Esophagus muscularis mucosa (tissue), 4 donors: ENCODE data around the gene FURIN. TPM values are rescaled to one million over a fixed set of nuclear protein-coding genes. Genes with fewer than 3 reads are reported as not detected.

Experiments
- DNase-seq: peaks from one replicate; pipeline ENCODE4 v3.0.0-alpha.2; 2017; ENCODE audit errors: extremely low spot score
- H3K27ac ChIP-seq, 4 donors: fragments of 200-600 bp; sonication (generic); replicated peaks in 1 of 4; 1 replicate in 3 of 4; 2 replicates in 1 of 4; pipeline ENCODE4 v1.5.1; 2016 to 2019; ENCODE audit warnings: mild to moderate bottlenecking in 1 of 4
- H3K27me3 ChIP-seq, 4 donors: fragments of 200-600 bp; sonication (generic); one replicate each; pipeline versions ENCODE4 v1.5.1 to v1.6.0; 2016 to 2019
- H3K36me3 ChIP-seq, 4 donors: fragments of 200-600 bp; sonication (generic); one replicate each; pipeline ENCODE4 v1.5.1; 2016 to 2019
- H3K4me1 ChIP-seq, 4 donors: fragments of 200-600 bp; sonication (generic); one replicate each; pipeline ENCODE4 v1.5.1; 2016 to 2019
- H3K4me3 ChIP-seq, 4 donors: fragments of 200-600 bp; sonication (generic); 1 replicate in 2 of 4; 2 replicates in 2 of 4; pipeline ENCODE4 v1.5.1; 2016 to 2019; ENCODE audit warnings: mild to moderate bottlenecking in 4 of 4, moderate library complexity in 1 of 4
- H3K9me3 ChIP-seq, 4 donors: fragments of 200-600 bp; sonication (generic); 1 replicate in 3 of 4; 2 replicates in 1 of 4; pipeline ENCODE4 v1.5.1; 2016 to 2019
- EP300 ChIP-seq: sonication (generic); formaldehyde crosslinking; IDR thresholded peaks from one replicate; pipeline ENCODE4 v1.6.1; 2017; ENCODE audit warnings: antibody characterized with exemption
- POLR2A ChIP-seq: fragments of 450-650 bp; IDR thresholded peaks from one replicate; pipeline ENCODE4 v1.6.1; 2017; ENCODE audit warnings: antibody characterized with exemption, moderate library complexity, mild to moderate bottlenecking, low read depth
- POLR2AphosphoS5 ChIP-seq, 2 donors: sonication (generic); formaldehyde crosslinking; IDR thresholded peaks; one replicate each; pipeline ENCODE4 v1.6.1; 2017; ENCODE audit warnings: antibody characterized with exemption in 2 of 2
- WGBS: methylation state at CpG from one replicate; pipeline ENCODE4 v1.1.5; 2018; 5-methylcytosine and 5-hydroxymethylcytosine counted together
- intact Hi-C: fragments of 100-400 bp; cut with DNase I; formaldehyde crosslinking; loops from one replicate; pipeline ENCODE4 v1.15.1; 2023
- total RNA-seq, 4 donors: library from RNA; depleted of rRNA; stranded (reverse); fragments of >200 nt; gene quantifications; one replicate each; pipeline versions ENCODE4 v1.1.0 to v1.2.1, GENCODE V29; 2016
- TF ChIP-seq, protein P1 (sequence below), 3 experiments: fragments of 200-600 bp in 2 of 3; fragments of 450-650 bp in 1 of 3; sonication (generic) in 2 of 3; IDR thresholded peaks; one replicate each; pipeline ENCODE4 v1.5.1; 2017 to 2019; ENCODE audit warnings: antibody characterized with exemption in 3 of 3, mild to moderate bottlenecking in 2 of 3, moderate library complexity in 1 of 3

FURIN gene
- total RNA-seq, 4 donors from 2014 or later, result 39.0 to 84.0 (median 80.3) TPM

DNA sequence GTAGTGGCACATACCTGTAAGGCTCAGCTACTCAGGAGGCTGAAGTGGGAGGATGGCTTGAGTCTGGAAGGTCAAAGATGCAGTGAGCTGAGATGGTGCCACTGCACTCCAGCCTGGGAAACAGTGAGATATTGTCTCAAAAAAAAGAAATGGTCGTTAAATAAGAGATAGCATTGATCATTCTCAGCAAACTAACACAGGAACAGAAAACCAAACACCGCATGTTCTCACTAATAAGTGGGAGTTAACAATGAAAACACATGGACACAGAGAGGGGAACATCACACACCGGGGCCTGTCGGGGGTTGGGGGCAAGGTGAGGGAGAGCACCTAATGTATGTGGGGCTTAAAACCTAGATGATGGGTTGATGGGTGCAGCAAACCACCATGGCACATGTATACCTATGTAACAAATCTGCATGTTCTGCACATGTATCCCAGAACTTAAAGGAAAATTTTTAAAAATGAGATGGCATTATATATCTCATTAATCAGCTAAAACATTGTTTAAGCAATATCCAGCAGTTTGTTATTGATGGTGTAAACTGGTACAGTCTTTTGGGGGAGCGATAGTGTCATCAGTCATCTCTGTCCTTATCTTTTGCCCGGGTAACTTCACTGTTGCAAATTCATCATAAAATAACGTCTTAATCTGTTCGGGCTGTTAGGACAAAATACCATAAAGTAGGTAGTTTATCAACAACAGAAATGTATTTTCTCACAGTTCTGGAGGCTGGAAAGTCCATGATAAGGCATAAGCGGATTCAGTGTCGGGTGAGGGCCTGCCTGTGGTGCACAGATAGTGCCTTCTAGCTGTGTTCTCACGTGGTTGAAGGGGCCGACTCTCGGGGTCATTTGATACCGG, 33.0 kb downstream of the FURIN start:
- no peaks in the 10 kb centered on the region for H3K9me3 ChIP-seq
- TF ChIP-seq POLR2AphosphoS5 (IDR thresholded peaks at IDR 0.05) (no peak), POLR2A (no peak), EP300 (no peak)
- TF ChIP-seq, protein P1, sequence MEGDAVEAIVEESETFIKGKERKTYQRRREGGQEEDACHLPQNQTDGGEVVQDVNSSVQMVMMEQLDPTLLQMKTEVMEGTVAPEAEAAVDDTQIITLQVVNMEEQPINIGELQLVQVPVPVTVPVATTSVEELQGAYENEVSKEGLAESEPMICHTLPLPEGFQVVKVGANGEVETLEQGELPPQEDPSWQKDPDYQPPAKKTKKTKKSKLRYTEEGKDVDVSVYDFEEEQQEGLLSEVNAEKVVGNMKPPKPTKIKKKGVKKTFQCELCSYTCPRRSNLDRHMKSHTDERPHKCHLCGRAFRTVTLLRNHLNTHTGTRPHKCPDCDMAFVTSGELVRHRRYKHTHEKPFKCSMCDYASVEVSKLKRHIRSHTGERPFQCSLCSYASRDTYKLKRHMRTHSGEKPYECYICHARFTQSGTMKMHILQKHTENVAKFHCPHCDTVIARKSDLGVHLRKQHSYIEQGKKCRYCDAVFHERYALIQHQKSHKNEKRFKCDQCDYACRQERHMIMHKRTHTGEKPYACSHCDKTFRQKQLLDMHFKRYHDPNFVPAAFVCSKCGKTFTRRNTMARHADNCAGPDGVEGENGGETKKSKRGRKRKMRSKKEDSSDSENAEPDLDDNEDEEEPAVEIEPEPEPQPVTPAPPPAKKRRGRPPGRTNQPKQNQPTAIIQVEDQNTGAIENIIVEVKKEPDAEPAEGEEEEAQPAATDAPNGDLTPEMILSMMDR (IDR thresholded peaks at IDR 0.05), result no peak
- no peak for DNase-seq
- peak overlapping the region; percentile 90 to 97 (median 96) for H3K27ac ChIP-seq
- H3K36me3 ChIP-seq, result peaks cover 15 to 18% (median 17%) of the 10 kb centered on the region in 4 donors
- WGBS, result 60% methylated on average over 14 of the region's 14 CpGs
- peak overlapping the region; percentile 73 to 96 (median 86) for H3K4me3 ChIP-seq
- H3K4me1 ChIP-seq, result peaks cover 14 to 35% (median 30%) of the 10 kb centered on the region in 4 donors
- no peaks in the 10 kb centered on the region for H3K27me3 ChIP-seq
- intact Hi-C loops, result loop anchor here (1.0 kb wide), 2 partner anchors 27 to 31 kb away; partner anchors contain the start of gene HDDC3

DNA sequence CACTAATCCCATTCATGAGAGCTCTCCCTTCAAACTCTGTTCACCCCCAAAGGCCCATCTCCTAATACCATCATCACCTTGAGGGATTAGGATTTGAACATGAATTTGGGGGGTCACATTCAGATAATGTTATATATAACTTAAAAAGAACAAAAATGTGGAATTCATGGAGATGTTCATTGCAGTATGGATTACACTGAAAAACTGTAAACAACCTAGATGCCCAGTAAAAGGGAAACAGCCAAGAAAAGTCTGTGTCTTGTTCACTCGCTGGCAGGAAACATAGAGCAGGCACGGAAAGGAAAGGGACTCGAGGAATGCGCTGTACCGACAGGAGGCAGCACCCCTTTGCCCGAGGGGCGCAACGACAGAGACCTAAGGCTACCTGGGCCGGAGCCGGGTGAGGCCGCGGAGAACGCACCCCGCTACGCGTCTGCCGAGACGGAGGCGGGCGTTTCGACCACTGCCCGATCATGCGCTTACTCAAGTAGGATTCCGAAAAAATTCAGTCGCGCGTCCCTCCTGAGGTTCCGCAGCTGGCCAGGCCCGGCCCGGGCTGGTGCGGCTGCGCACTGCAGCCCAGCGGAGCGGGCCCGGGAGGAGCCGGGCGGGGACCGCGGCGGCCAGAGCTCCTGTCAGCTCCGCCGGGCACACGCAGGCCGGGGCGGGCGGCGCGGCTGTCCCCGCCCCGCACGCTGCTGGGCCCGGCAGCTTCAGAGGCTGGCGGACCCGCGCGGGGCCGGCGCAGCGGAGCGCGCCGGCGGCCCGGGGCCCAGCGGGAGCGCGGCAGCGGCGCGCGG, 33.9 kb downstream of the FURIN start:
- WGBS, result 0% methylated on average over 14 of the region's 71 CpGs
- H3K36me3 ChIP-seq, result peaks cover 23 to 26% (median 25%) of the 10 kb centered on the region in 4 donors
- H3K4me1 ChIP-seq, result peaks cover 16 to 43% (median 32%) of the 10 kb centered on the region in 4 donors
- H3K27me3 ChIP-seq, result no peaks in the 10 kb centered on the region
- peak overlapping the region; percentile 90 to 97 (median 96) for H3K27ac ChIP-seq
- intact Hi-C loops, result loop anchor here (1.0 kb wide), 1 partner anchor 30 kb away; the partner anchor contains the start of gene HDDC3
- TF ChIP-seq POLR2AphosphoS5 (IDR thresholded peaks at IDR 0.05) (peak; percentile 66 to 81), EP300 (no peak), POLR2A (peak; percentile 30)
- TF ChIP-seq, protein P1 (IDR thresholded peaks at IDR 0.05), result peak; percentile 75 to 80 (median 79)
- no peaks in the 10 kb centered on the region for H3K9me3 ChIP-seq
- H3K4me3 ChIP-seq, result peak overlapping the region; percentile 73 to 96 (median 86)
- DNase-seq, result peak; percentile 93

DNA sequence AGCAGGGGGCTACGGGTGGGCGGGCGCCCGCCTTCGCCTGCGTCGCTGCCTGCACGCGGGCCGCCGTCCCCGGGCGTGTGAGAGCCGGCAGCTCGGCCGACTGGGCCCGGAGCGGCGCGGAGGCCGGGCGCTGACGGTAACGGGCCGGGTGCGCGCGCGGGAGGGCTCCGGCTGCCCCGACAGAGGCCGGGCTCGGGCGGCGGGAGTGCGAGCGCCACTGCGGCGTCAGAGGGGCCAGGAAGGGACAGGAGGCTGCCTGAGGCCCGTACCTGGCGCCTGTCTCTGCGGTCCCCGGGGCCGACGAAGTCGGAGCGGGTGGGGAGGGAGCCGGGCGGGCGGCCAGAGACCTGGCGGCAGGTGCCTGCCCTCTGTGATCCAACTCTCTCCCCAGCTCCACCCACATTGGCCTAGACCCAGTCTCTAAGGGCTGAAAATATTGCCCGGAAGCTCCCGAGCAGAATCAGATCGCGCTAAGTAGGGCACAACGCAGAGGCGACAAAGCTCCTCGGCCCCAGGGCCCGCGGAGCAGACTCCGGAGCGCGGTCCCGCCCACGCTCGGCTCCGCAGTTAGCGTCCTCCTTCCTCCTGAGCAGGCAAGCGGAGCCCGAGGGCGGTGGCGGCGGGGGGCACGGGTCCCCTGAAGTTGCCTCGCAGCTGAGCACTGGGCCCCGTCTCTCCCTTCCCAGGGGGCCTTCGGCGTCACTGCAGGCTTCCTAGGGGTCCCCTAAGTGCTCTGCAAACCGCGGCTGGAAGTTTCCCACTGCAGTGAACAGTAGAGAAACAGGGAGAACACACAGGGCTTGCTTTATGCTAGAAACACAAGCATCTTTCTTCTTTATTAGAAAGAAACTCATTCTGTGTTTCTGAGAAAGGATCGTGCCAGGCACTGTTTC, 34.7 kb downstream of the FURIN start, which contains the start of gene MAN2A2:
TSS of gene MAN2A2 (plus strand) at position 463 of the 893 bp plus-strand sequence. CDS start 906 bp downstream, outside the sequence.
- H3K36me3 ChIP-seq, result peaks cover 31 to 34% (median 34%) of the 10 kb centered on the region in 4 donors
- H3K4me1 ChIP-seq, result peaks cover 25 to 49% (median 34%) of the 10 kb centered on the region in 4 donors
- DNase-seq, result no peak
- 3% methylated on average over 8 of the region's 81 CpGs for WGBS
- H3K9me3 ChIP-seq, result no peaks in the 10 kb centered on the region
- intact Hi-C loops, result loop anchor here (1.0 kb wide), 1 partner anchor 29 kb away; the partner anchor contains the start of gene HDDC3
- TF ChIP-seq POLR2AphosphoS5 (IDR thresholded peaks at IDR 0.05) (peak; percentile 50 to 51), EP300 (no peak)
- H3K4me3 ChIP-seq, result peak within 1 kb of the TSS; percentile 73 to 96 (median 86)
- no peaks in the 10 kb centered on the region for H3K27me3 ChIP-seq
- H3K27ac ChIP-seq, result peak within 1 kb of the TSS; percentile 90 to 97 (median 96)

DNA sequence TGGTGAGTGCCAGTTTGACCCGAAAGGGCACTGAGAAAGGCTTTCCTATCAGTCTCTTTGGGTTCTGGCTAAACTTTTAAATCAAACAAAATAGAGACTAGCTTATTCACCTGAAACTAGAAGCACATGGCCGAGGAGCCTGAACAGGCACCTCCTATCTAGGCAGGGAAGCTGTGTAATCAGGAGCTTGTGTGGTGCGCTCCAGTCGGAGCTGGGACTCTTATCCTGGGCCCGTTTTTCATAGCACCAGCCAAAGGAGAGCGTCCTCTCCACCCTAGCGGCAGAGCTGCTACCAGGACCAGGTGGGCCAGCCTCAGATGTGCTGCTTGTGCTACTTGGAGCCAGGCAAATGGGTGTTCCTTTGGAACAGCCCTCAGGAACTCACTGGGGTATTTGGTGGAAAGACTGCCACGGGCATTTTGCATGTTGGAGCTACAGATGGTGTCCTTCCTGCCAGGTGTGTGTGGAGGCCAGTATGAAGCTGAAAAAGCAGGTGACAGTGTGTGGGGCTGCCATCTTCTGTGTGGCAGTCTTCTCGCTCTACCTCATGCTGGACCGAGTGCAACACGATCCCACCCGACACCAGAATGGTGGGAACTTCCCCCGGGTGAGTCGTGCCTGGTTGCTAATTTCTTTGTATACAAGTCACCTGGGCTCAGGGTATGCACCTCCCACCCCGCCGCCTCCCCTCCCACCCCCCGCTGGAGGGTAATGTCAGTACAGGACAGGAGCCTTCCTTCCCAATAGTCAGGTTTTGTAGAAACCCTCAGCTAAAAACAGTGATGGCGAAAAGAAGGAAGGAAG, 35.5 kb downstream of the FURIN start:
- intact Hi-C loops, result no loop called here
- no peak for DNase-seq
- no peaks in the 10 kb centered on the region for H3K27me3 ChIP-seq
- no peak for TF ChIP-seq EP300
- no peak for TF ChIP-seq POLR2AphosphoS5 (IDR thresholded peaks at IDR 0.05)
- TF ChIP-seq, protein P1 (IDR thresholded peaks at IDR 0.05), result no peak
- TF ChIP-seq POLR2A, result no peak
- peak overlapping the region; percentile 90 to 97 (median 96) for H3K27ac ChIP-seq
- no peaks in the 10 kb centered on the region for H3K9me3 ChIP-seq
- peaks cover 35 to 41% (median 40%) of the 10 kb centered on the region in 4 donors for H3K36me3 ChIP-seq
- 67% methylated on average over 18 of the region's 18 CpGs for WGBS
- H3K4me1 ChIP-seq, result peaks cover 31 to 49% (median 35%) of the 10 kb centered on the region in 4 donors
- H3K4me3 ChIP-seq, result peak overlapping the region; percentile 73 to 96 (median 86)
